H7 (cell line): Measurements from ENCODE around the gene CMSS1. TPM values are rescaled to one million over a fixed set of nuclear protein-coding genes. Genes with fewer than 3 reads are reported as not detected.

Experiments
- DNase-seq: peaks from one replicate; pipeline ENCODE4 v3.0.0; 2012
- H3K27me3 ChIP-seq: 2 replicates; pipeline ENCODE4 v1.6.0; 2011; ENCODE audit warnings: mild to moderate bottlenecking, low read length; ENCODE audit not compliant: control insufficient read depth, insufficient read depth
- H3K36me3 ChIP-seq: replicated peaks from 2 replicates; pipeline ENCODE4 v1.5.1; 2011; ENCODE audit warnings: low read length; ENCODE audit not compliant: control insufficient read depth, insufficient read depth
- H3K4me3 ChIP-seq: 2 replicates; pipeline ENCODE4 v1.5.1; 2011; ENCODE audit warnings: low read depth, mild to moderate bottlenecking, control low read depth, low read length, moderate library complexity; ENCODE audit not compliant: insufficient read depth
- total RNA-seq: library from RNA; depleted of rRNA; stranded (reverse); fragments of >200 nt; shearing (Covaris generic); gene quantifications from 2 replicates; pipeline ENCODE4 v1.2.3, GENCODE V29; 2014

Gene CMSS1
- total RNA-seq, 1 experiment from 2014 or later: 44.6 TPM

DNA sequence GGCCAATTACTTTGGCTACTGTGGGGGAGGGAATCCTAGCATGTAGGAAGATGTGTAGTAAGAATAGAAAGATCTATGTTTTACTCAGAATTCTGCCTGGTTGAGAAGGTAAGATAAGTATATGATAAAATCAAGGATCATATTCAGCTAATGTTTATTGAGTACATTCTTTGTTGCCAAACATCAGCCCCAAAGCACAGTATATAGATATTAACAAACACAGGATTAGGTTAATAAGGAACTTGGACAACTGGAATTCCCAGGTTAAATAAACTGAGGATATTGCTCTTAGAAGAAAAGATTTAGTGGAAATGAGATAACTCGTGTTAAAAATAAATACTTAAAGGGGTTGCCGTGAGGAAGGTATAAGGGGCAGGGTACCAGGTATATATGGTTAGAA, 167.0 kb downstream of the CMSS1 start:
- Histone ChIP-seq H3K36me3 (no peaks in the 10 kb centered on the region), H3K4me3 (no peak overlapping the region), H3K27me3 (no peaks in the 10 kb centered on the region)
- DNase-seq: no peak

DNA sequence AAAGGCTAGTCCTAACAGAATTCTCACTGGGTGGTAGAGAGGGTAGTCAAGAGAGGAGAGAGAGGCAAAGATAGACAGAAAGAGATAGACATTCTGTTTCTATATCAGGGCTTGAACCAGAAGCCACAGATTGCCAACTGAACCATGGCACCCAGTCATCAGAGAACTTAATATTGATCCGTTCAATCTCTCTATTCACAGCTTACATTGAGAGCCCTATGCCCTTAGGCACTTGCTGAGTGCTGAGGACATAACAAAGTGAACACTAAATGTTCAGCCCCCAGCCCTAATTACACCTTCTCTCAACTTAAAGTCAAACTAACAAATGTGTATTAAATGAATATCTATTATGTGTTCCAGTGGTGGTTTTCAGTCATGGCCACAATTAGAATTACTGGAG, 172.5 kb downstream of the CMSS1 start:
- DNase-seq: no peak

DNA sequence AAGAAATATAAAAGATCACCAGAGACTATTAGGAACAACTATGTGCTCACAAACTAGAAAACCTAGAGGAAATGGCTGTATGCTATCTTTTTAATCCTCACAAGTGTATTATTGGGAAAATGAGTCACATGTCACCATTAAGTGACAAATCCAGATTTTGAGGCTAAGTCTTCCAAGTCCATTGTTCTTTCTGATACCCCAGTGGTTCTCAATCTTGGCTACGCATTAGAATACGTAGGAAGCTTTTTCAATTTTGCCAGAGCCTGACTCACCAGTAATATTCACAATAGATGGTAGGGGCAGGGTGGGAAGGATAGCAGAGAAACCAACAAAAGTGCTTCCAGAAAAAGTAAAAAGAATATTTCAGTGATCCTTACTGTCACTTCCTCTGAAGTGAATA, 179.6 kb downstream of the CMSS1 start:
- H3K36me3 ChIP-seq: no peaks in the 10 kb centered on the region
- H3K27me3 ChIP-seq: no peaks in the 10 kb centered on the region
- DNase-seq: no peak
- H3K4me3 ChIP-seq: no peak overlapping the region

More for the DNA sequence above, 172.5 kb downstream of the CMSS1 start:
- Histone ChIP-seq H3K27me3 (no peaks in the 10 kb centered on the region), H3K4me3 (no peak overlapping the region), H3K36me3 (no peaks in the 10 kb centered on the region)

DNA sequence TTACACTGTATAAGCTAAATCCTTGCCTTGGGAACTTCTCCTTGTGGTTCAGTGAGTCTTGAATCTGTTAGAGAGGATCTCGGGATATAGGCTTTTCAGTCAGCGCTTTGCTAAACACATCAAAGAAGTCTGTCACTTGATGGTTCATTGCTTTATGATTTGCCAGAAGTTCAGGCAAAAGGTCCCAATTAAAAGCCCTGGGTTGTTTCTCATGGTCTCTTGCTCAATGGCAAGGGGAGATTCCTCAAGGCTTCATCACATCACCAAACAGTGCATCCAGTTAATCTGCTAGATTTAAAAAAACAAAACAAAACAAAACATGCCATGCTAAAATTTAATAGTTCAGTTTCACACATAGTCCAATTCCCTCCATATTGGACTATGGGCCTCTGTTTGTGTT, 181.9 kb downstream of the CMSS1 start:
- H3K27me3 ChIP-seq: no peaks in the 10 kb centered on the region
- DNase-seq: no peak
- no peak overlapping the region for H3K4me3 ChIP-seq
- H3K36me3 ChIP-seq: no peaks in the 10 kb centered on the region

DNA sequence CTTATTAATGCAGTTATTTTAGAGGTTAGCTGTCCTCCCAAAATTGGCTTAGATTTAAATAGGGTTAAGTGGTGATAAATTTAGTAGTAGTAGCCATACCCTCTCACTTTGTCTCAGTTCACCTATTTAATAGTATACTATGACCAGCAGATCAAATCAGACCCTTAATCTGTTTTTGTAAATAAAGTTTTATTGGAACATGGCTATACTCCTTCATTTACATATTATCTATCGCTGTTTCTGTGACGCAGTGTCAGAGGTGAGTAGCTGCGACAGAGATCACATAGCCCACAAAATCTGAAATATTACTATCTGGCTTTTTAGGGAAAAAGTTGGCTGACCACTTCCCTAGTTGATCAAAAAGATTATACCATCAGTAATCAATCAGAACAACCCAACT, 183.4 kb downstream of the CMSS1 start:
- Histone ChIP-seq H3K4me3 (no peak overlapping the region), H3K36me3 (no peaks in the 10 kb centered on the region), H3K27me3 (no peaks in the 10 kb centered on the region)
- no peak for DNase-seq

DNA sequence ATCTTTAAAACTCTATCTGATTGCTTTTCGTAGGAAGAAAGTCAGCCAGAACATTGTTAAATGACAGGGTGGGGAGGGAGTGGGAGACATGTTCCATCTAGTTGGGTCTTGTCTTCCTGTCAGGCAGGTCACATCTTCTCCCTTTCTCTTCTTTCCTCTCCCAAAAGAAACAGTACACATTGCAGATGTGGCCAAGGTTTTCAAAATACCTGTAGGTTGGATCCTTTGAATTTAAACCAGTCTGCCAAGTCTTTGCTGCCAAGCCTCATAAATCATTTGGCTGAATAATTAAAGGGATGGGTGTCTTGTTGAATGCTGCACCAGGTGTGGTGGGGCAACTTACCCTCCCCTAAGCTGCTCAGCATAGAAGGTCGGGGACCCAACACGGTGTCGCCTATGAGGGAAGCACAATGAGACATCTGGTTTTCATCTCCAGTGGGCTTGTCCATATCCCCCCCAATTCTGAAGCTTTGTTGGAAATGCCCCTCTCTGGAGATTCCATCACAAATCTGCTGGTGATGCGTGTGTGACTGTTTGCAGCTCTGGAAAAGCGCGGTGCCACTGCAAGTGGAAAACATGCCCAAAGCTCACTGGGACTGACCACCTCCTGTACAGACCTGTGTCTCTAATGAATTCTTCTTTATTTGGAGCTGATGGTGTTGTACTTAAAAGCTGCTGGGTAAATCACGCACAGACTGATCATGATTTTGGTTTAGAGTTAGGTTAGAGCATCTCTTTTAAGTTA, 184.0 kb downstream of the CMSS1 start:
- no peak for DNase-seq
- H3K27me3 ChIP-seq: no peaks in the 10 kb centered on the region
- H3K4me3 ChIP-seq: no peak overlapping the region
- H3K36me3 ChIP-seq: no peaks in the 10 kb centered on the region

DNA sequence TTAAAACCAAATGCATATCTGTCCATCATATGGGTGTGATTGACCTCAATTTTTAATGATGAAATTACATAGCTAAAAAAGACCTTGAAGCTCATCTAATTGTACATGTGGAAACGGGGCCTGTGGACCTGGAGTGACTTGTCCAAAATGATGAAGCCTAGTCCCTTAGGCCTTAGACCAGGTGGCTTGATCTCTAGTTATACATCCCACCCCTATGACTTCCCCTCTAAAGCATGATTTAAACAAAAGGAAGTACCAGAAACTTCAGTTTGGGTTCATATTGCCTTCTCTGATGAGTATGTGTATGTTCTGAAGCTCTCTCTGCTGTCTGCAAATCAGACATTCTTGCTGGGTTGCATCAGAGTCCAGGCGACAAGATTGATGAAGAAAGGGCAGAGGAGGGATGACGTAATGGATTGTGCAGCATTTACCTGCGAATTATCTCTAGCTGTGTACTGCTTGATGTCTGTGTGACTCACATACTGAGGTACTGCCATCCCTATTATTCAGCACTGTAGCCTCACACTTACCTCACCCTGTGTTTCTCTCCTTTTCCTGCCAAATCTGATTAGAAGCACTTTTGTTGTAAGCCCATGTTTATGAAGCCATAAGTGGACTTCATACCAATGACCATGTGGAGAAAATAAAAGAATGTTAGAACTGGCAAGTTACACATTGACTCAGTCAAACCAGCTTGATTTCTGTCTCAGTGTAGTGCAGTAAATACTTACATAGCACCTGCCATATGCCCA, 185.1 kb downstream of the CMSS1 start:
- DNase-seq: no peak
- no peaks in the 10 kb centered on the region for H3K36me3 ChIP-seq
- no peaks in the 10 kb centered on the region for H3K27me3 ChIP-seq
- no peak overlapping the region for H3K4me3 ChIP-seq

DNA sequence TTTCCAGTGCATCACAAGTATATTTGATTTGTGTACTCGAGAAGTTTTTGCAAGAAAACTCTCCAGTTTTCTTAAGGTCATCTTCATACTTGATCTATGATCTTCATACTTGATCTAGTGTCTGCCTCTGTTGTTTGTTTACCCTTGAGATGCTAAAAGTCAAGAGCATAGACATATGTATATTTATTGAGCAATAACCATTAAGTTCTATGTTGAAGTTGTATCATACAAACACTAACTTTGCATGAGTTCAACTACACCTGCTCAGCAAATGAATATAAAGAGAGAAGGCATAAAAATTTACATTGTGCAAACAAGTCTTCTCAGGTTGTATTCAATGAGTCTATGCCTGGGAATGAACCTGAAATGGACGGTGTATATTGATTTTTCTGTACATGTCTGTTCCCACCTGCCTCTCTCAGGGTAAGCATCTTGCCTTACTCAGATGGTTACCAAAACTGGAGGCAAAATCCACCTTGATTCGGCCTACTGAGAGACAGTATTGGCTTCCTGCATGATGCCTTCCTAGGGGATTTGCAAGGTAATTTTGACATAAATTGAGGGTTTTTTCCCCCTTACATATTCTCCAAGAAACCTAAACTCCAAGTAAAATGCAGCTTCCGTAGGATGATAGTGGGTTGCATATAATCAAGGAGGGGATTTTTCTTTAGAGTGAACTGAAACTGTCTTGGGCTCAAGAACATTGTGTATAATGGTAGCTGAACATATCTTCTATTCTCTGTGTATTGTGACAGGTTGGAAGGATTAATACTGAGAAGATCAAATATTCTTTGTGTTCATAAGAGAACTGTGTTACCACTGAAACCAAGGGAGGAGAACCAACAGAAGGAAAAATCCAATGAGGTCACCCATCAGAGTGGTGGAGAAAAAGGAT, 186.2 kb downstream of the CMSS1 start:
- H3K27me3 ChIP-seq: no peaks in the 10 kb centered on the region
- DNase-seq: no peak
- no peaks in the 10 kb centered on the region for H3K36me3 ChIP-seq
- H3K4me3 ChIP-seq: no peak overlapping the region

DNA sequence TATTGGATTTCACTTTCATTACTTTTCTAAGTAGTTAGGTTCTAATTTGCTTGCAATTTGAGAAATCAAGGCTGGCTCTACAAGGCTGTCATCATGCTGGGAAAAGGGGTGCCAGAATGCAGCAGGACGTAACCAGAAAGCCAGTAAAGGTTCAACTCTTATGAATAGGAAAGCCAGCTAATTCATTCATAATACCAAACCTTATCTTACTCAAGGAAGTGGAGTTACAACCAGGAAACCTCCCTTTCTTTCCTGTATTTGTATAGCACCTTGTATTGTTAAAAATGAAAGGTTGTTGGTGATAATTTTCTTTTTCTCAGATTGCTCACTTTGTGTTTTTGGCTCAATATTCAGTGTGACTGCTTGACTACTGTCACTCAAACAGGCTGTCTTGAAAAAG, 187.3 kb downstream of the CMSS1 start:
- Histone ChIP-seq H3K27me3 (no peaks in the 10 kb centered on the region), H3K36me3 (no peaks in the 10 kb centered on the region), H3K4me3 (no peak overlapping the region)
- DNase-seq: no peak

DNA sequence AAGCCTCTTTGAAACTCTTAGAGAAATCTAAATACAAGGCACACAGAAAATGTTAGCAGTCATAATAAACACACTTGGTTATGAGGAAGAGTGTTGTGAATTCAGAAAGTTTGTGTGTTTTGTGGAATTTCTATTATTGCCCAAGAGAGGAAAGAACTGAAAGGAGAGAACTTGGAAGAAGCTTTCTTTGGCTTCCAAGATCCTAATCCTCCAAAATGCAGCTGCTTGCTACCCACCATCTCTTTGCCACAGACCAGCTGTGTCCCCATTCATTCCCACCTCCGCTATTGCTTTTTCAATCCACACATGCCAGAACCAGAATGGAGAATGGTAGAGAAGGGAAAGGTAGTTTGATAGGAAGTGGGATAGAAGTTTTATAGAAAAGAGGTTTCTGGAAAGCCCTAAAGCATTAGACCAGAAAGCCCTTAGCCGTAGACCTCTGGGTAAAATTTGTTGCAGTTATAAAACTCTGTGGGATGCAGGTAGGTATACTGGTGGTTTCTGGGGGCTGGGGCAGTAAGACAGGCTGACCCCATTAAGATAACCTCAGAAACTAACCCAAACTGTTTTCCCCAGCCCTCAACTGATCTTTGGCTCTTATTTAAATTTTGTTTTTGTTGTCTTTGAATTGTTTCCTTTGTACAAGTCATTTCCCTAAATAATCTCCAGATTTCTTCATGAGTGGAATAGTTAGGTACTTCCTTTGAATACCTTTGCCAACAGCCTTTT, 188.2 kb downstream of the CMSS1 start:
- no peak for DNase-seq
- Histone ChIP-seq H3K27me3 (no peaks in the 10 kb centered on the region), H3K4me3 (no peak overlapping the region), H3K36me3 (no peaks in the 10 kb centered on the region)

DNA sequence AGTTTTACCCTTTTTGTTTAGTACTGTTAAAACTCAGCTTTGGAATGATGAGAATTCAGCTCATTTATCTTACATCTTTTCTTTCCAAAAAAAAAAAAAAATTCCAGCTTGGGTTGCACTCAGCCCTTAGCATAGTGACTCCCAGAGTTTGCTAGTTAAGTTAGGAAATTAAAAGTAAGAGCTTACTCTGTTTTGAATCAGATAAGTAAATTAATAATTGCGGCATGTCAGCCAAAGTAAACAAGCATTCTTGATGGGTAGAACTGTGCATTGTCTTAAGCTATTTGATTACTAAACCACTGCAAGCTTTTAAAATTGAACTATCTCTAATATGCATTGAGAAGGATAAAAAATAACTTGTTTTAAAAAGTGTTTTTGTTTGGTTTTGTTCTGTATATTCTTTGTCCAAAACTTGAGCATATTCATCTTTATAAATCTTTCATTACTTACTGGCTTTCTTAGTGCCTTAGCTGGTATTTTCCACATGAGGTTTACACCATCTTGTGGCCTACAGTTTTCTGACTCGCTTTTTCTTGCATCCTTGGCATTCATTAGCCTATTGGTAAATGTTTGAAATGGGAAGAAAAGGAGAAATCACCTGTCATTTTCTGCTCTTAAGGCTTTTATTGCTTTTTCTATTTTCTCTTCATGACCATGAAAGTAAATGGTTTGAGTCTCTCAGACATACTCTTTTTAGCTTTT, 189.1 kb downstream of the CMSS1 start:
- no peak for DNase-seq
- no peaks in the 10 kb centered on the region for H3K27me3 ChIP-seq
- H3K36me3 ChIP-seq: no peaks in the 10 kb centered on the region
- H3K4me3 ChIP-seq: no peak overlapping the region

DNA sequence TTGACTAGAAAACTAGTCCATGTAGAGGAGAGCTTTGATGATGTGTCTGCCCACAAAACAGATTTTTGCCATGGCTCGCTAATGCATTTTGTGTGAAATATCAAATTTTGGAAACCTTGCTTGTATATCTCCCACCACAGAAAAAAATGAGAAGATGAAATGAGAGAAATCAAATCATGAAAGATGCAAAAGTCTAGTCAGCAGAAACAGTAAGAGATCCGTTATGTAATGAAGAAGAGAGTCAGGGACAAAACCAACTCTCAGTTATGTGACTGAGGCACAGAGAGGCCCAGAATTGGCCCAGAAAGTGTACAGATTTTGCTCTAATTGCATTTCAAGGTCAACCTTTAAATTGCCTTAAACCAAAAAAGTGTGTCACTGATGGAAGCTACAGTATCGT, 189.7 kb downstream of the CMSS1 start:
- H3K36me3 ChIP-seq: no peaks in the 10 kb centered on the region
- no peak overlapping the region for H3K4me3 ChIP-seq
- no peak for DNase-seq
- no peaks in the 10 kb centered on the region for H3K27me3 ChIP-seq

DNA sequence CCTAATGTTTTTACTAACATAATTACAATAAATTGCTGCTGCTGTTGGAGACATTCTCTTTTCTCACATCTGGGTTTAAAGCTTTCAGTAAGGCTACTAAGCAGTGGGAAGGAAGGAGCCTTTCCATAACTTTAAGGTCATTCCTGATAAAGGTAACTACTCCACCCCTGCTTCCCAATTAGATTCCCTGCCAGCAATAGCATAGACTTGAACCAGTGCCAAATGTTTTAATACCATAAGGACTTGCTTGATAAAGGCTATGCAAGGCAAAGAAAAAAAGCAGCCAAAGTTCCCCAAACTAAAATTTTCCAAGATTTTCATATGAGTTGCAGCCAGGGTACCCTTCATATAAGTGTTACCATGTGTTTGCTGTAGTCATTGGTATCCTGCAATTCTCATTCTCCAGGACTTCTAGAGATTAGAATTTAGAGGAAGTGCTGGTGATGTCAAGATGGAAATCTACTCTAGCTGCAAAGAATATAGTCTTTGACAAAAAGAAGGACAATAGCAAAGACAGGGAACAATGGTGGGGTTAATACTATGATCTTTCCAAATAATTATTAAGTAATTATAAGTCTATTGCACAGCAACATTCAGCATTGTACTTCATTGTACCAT, 190.5 kb downstream of the CMSS1 start:
- H3K4me3 ChIP-seq: no peak overlapping the region
- H3K36me3 ChIP-seq: no peaks in the 10 kb centered on the region
- H3K27me3 ChIP-seq: no peaks in the 10 kb centered on the region
- DNase-seq: no peak
